MCF 10A (cell line): ENCODE data around the gene GABARAPL2. TPM values are rescaled to one million over a fixed set of nuclear protein-coding genes. Genes with fewer than 3 reads are reported as not detected.

Source experiments
- BruUV-seq: library from RNA; stranded (reverse); fragments of 400-500 nt; replicated peaks from 2 replicates; lab custom pipeline; 2021; lab: Mats Ljungman, UMichigan
- CTCF ChIA-PET: fragments of 300-600 bp; sonication (Branson Sonifier 250); formaldehyde crosslinking; extraction: SDS; loops from one replicate; lab custom pipeline; 2021; ENCODE audit warnings: antibody characterized with exemption, inconsistent platforms; lab: Yijun Ruan, JAX
- POLR2A ChIA-PET: fragments of 300-600, 350-650 bp; sonication (Branson Sonifier 250); formaldehyde crosslinking; extraction: SDS; loops from one replicate; lab custom pipeline; 2020; ENCODE audit warnings: antibody characterized with exemption, inconsistent platforms; lab: Yijun Ruan, JAX
- DNase-seq: peaks from one replicate; pipeline ENCODE4 v3.0.0-alpha.2; 2018; ENCODE audit not compliant: unreplicated experiment
- H3K27ac Mint-ChIP-seq: one replicate; pipeline ENCODE4 v1.8.0; 2022; ENCODE audit warnings: mild to moderate bottlenecking, low read depth, mixed read lengths; ENCODE audit not compliant: unreplicated experiment
- H3K27me3 Mint-ChIP-seq: one replicate; pipeline ENCODE4 v1.8.0; 2022; ENCODE audit warnings: mixed read lengths; ENCODE audit not compliant: insufficient read depth, unreplicated experiment
- H3K36me3 Mint-ChIP-seq: one replicate; pipeline ENCODE4 v1.8.0; 2022; ENCODE audit warnings: mild to moderate bottlenecking, moderate library complexity, mixed read lengths; ENCODE audit not compliant: insufficient read depth, unreplicated experiment
- H3K4me1 Mint-ChIP-seq: one replicate; pipeline ENCODE4 v1.8.0; 2022; ENCODE audit warnings: mixed read lengths; ENCODE audit not compliant: insufficient read depth, unreplicated experiment
- H3K4me3 Mint-ChIP-seq: one replicate; pipeline ENCODE4 v1.8.0; 2022; ENCODE audit warnings: mild to moderate bottlenecking, moderate library complexity, mixed read lengths; ENCODE audit not compliant: unreplicated experiment
- H3K9me3 Mint-ChIP-seq: one replicate; pipeline ENCODE4 v1.8.0; 2022; ENCODE audit warnings: mixed read lengths; ENCODE audit not compliant: unreplicated experiment
- CTCF ChIP-seq: fragments of 200-600 bp; IDR thresholded peaks from one replicate; pipeline ENCODE4 v1.8.0; 2022; ENCODE audit warnings: antibody characterized with exemption, mild to moderate bottlenecking; ENCODE audit not compliant: unreplicated experiment
- intact Hi-C: fragments of 100-400 bp; cut with micrococcal nuclease; formaldehyde crosslinking; loops from 2 replicates; pipeline ENCODE4 v1.14.1; 2022
- total RNA-seq: library from RNA; stranded (reverse); gene quantifications from 2 replicates; pipeline ENCODE4 v1.2.3, GENCODE V29; 2022

Gene GABARAPL2
- total RNA-seq, 1 experiment from 2014 or later = 61.5 TPM

GRCh38 chr16:75616521-75617010 lies 50.4 kb downstream of the GABARAPL2 start:
- BruUV-seq = no TSS peak
- Mint-ChIP-seq H3K27ac (no peak overlapping the region), H3K4me1 (peaks cover 10% of the 10 kb centered on the region), H3K36me3 (peaks cover 82% of the 10 kb centered on the region), H3K27me3 (no peaks in the 10 kb centered on the region), H3K4me3 (no peak overlapping the region), H3K9me3 (no peaks in the 10 kb centered on the region)
- no peak for TF ChIP-seq CTCF
- POLR2A ChIA-PET = no interaction called here
- CTCF ChIA-PET = interaction anchor here (0.7 to 1.1 kb wide), 2 partner anchors 29 to 122 kb away, joined by 3 read pairs; no protein-coding TSS in a partner anchor
- intact Hi-C loops = no loop called here
- no peak for DNase-seq

GRCh38 chr16:75617121-75617520 lies 50.9 kb downstream of the GABARAPL2 start:
- POLR2A ChIA-PET = interaction anchor here (0.7 kb wide), 2 partner anchors 31 to 130 kb away, joined by 3 read pairs; partner anchors contain the start of genes KARS1 and TERF2IP
- Mint-ChIP-seq H3K4me3 (no peak overlapping the region), H3K4me1 (peaks cover 10% of the 10 kb centered on the region), H3K36me3 (peaks cover 76% of the 10 kb centered on the region), H3K27me3 (no peaks in the 10 kb centered on the region), H3K27ac (no peak overlapping the region), H3K9me3 (no peaks in the 10 kb centered on the region)
- TF ChIP-seq CTCF = no peak
- DNase-seq = no peak
- CTCF ChIA-PET = interaction anchor here (1.1 kb wide), 1 partner anchor 9 kb away, joined by 7 read pairs; no protein-coding TSS in a partner anchor
- intact Hi-C loops = no loop called here
- no TSS peak for BruUV-seq

DNA sequence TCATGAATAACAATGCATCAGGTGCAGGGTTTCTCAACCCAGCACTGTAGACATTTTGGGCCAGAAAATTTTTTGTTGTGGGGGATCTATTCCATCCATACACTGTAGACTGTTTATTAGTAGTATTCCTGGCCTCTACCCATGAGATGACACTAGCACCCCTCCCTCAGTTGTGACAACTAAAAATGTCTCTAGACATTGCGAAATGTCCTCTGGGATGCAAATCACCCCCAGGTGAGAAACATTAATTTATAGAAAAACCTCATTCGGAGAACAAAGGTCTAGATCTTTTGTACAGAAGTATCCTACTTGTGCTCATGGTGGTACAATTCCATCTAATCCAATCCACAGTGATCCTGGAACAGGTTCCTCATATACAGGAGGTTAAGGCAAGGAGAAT lies 52.6 kb downstream of the GABARAPL2 start:
- ChIA-PET POLR2A (no interaction called here), CTCF (interaction anchor here (0.9 to 1.5 kb wide), 5 partner anchors 25 to 420 kb away, joined by 3 to 5 read pairs (median 3); partner anchors contain the start of gene TMEM170A)
- no peak overlapping the region for H3K4me3 Mint-ChIP-seq
- H3K9me3 Mint-ChIP-seq = no peaks in the 10 kb centered on the region
- no peak for TF ChIP-seq CTCF
- no peak overlapping the region for H3K27ac Mint-ChIP-seq
- no TSS peak for BruUV-seq
- no peaks in the 10 kb centered on the region for H3K27me3 Mint-ChIP-seq
- intact Hi-C loops = no loop called here
- DNase-seq = no peak
- peaks cover 62% of the 10 kb centered on the region for H3K36me3 Mint-ChIP-seq
- H3K4me1 Mint-ChIP-seq = peaks cover 10% of the 10 kb centered on the region

- Mint-ChIP-seq H3K4me1 (peaks cover 19% of the 10 kb centered on the region), H3K36me3 (peaks cover 51% of the 10 kb centered on the region), H3K27me3 (no peaks in the 10 kb centered on the region), H3K27ac (no peak overlapping the region), H3K9me3 (no peaks in the 10 kb centered on the region), H3K4me3 (no peak overlapping the region)
- no peak for TF ChIP-seq CTCF
- no TSS peak for BruUV-seq
- intact Hi-C loops = loop anchor here (1.0 to 10.0 kb wide), 5 partner anchors 53 to 416 kb away; partner anchors contain the start of genes CTRB2 and GABARAPL2
- ChIA-PET CTCF (interaction anchor here (0.6 to 1.7 kb wide), 6 partner anchors 12 to 423 kb away, joined by 3 to 5 read pairs (median 3); partner anchors contain the start of gene GABARAPL2), POLR2A (interaction anchor here (0.6 to 3.5 kb wide), 7 partner anchors 28 to 421 kb away, joined by 3 to 76 read pairs (median 5); partner anchors contain the start of genes KARS1, TERF2IP and TMEM231)
- DNase-seq = no peak
Observed at GRCh38 chr16:75620326-75621169, 54.4 kb downstream of the GABARAPL2 start.
